Heart left ventricle (tissue), 16 donors: ENCODE measurements around the gene CASZ1. TPM values are rescaled to one million over a fixed set of nuclear protein-coding genes. Genes with fewer than 3 reads are reported as not detected.

Experiments used
- ATAC-seq, 4 donors: fragments of 200-7000 bp; cut with Tn5 transposase; one replicate each; pipeline ENCODE4 v1.9.1; 2020 to 2022; ENCODE audit warnings: moderate library complexity in 4 of 4, mild to moderate bottlenecking in 3 of 4, moderate number of reproducible peaks in 1 of 4
- DNase-seq, 5 donors: peaks; one replicate each; pipeline ENCODE4 v3.0.0-alpha.2; 2020
- H3K27ac ChIP-seq, 12 donors: fragments of 200-600 bp; sonication (generic) in 4 of 12; one replicate each; pipeline versions ENCODE4 v1.5.0 to v1.8.0; 2016 to 2022; ENCODE audit warnings: mild to moderate bottlenecking in 2 of 12
- H3K27me3 ChIP-seq, 9 donors: fragments of 200-600 bp; sonication (generic) in 2 of 9; one replicate each; pipeline versions ENCODE4 v1.5.1 to v1.8.0; 2016 to 2022; ENCODE audit warnings: mild to moderate bottlenecking in 3 of 9
- H3K36me3 ChIP-seq, 9 donors: fragments of 200-600 bp; sonication (generic) in 2 of 9; one replicate each; pipeline versions ENCODE4 v1.5.0 to v1.8.0; 2018 to 2022; ENCODE audit warnings: mild to moderate bottlenecking in 2 of 9
- H3K4me1 ChIP-seq, 12 donors: fragments of 200-600 bp; sonication (generic) in 4 of 12; one replicate each; pipeline versions ENCODE4 v1.5.0 to v1.8.0; 2016 to 2022; ENCODE audit warnings: mild to moderate bottlenecking in 3 of 12
- H3K4me3 ChIP-seq, 12 donors: fragments of 200-600 bp; sonication (generic) in 4 of 12; one replicate each; pipeline versions ENCODE4 v1.5.0 to v1.8.0; 2017 to 2022; ENCODE audit warnings: mild to moderate bottlenecking in 9 of 12, moderate library complexity in 4 of 12
- H3K9me3 ChIP-seq, 12 donors: fragments of 200-600 bp; sonication (generic) in 4 of 12; one replicate each; pipeline versions ENCODE4 v1.5.0 to v1.8.0; 2016 to 2022; ENCODE audit warnings: mild to moderate bottlenecking in 1 of 12
- POLR2A ChIP-seq, 2 donors: fragments of 450-650 bp; IDR thresholded peaks; one replicate each; pipeline ENCODE4 v1.6.1; 2017; ENCODE audit warnings: antibody characterized with exemption in 2 of 2, mild to moderate bottlenecking in 2 of 2, moderate library complexity in 2 of 2
- WGBS, 4 donors: extraction: QIAGEN DNeasy Blood & Tissue Kit in 2 of 4; methylation state at CpG; one replicate each; pipeline versions ENCODE4 v1.1.5 to v1.1.7; 2013 to 2018; 5-methylcytosine and 5-hydroxymethylcytosine counted together
- intact Hi-C, 10 donors: fragments of 100-400 bp; cut with DNase I; formaldehyde crosslinking; loops; one replicate each; pipeline versions ENCODE4 v1.11.1 to v1.14.2; 2022
- polyA plus RNA-seq, 2 donors: library from polyadenylated mRNA; stranded (reverse); fragments of 200-250 nt; gene quantifications; one replicate each; pipeline ENCODE4 v1.2.3, GENCODE V29; 2013
- total RNA-seq, 9 donors: library from RNA; depleted of rRNA in 2 of 9; stranded (reverse); fragments of >200 nt in 2 of 9; fragmentation: NEBNext Ultra II Directional in 3 of 9; extraction: Animal tissue kit (Norgen Biotek cat#: 25700) in 3 of 9; gene quantifications; one replicate each; pipeline versions ENCODE4 v1.1.0 to v1.2.4, GENCODE V29; 2016 to 2023
- TF ChIP-seq, protein P1 (sequence below), 12 donors: fragments of 200-600 bp; sonication (generic) in 4 of 12; IDR thresholded peaks; one replicate each; pipeline versions ENCODE4 v1.5.0 to v1.8.0; 2018 to 2022; ENCODE audit warnings: antibody characterized with exemption in 12 of 12, mild to moderate bottlenecking in 5 of 12
- donor health status: ischemic (EF 13 %, LVEDD 7.1; RV severe dilation, severe dysfunction).
- donor health status: healthy with polysubstance abuse.
- donor health status: DM: no; HTN: yes; CAD: no.
- donor health status: DM: no; HTN: no; CAD: no.
- donor health status: ischemic (EF 25% LVEDD 6.9; RV normal size, moderate dysfunction).
- donor health status: ischemic (EF 25% LVEDD 5.7; RV mildly dilated, moderate dysfunction).
- donor health status: healthy.
- donor health status: DM: yes; HTN: yes; CAD: no.
- donor health status: ischemic (EF 35%, LVEDD 5.7; RV mildly dilated, moderate dysfunction).
- donor health status: nonischemic (EF 11% LVEDD 7.7; RV severe dilation, severe dysfunction).
- donor health status: DM: yes; HTN: yes; CAD: no.
- donor health status: PGD.
- donor health status: ischemic (EF 29% LVEDD 5.4; RV normal size, mild dysfunction).
- donor health status: nonischemic (EF 23%, LVEDD 6.1; RV moderate dilation, normal function).

Gene CASZ1
- total and polyA plus RNA-seq, 11 donors, result 28.8 to 84.9 (median 55.0) TPM

DNA sequence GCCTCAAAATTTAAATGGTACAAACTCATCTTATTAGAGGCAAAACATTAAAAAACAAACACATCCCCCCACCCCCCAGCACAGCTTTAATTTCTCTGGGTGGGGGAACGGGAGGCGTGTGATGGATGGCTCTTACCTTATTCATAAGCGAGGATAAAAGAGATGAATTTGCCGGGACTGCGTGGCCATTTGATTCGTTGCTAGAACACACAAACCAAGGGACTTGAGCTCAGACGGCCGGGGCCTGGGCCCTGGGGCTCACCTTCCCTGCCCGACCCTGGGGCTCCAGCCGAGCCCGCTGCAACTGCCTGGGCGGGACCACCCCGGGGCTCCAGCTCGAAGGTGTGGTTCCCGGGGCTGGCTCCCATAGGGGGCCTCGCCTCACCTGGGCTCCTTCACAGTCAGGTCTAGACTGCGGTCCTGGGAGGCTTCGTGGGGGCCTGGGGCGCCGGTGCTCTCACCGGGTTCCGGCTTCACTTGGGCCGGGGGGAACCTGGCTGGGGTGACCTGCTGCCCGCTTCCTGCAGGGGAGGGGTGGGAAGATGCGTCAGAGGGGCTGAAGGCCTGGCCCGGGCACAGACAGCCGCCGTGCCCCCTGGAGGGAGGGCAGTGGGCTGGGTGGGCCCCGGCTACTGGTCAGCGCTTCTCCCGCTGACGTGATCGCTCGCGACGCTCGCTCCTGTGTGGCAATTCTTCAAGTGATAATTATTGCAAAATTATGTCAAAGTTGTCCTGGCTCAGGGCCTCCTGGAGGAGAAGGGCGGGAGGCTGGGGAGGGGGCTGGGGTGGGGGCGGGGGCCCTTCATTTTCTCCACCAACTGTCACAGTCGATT lies 145.7 kb downstream of the CASZ1 start:
- no peak for TF ChIP-seq POLR2A (IDR thresholded peaks at IDR 0.05)
- TF ChIP-seq, protein P1, sequence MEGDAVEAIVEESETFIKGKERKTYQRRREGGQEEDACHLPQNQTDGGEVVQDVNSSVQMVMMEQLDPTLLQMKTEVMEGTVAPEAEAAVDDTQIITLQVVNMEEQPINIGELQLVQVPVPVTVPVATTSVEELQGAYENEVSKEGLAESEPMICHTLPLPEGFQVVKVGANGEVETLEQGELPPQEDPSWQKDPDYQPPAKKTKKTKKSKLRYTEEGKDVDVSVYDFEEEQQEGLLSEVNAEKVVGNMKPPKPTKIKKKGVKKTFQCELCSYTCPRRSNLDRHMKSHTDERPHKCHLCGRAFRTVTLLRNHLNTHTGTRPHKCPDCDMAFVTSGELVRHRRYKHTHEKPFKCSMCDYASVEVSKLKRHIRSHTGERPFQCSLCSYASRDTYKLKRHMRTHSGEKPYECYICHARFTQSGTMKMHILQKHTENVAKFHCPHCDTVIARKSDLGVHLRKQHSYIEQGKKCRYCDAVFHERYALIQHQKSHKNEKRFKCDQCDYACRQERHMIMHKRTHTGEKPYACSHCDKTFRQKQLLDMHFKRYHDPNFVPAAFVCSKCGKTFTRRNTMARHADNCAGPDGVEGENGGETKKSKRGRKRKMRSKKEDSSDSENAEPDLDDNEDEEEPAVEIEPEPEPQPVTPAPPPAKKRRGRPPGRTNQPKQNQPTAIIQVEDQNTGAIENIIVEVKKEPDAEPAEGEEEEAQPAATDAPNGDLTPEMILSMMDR (IDR thresholded peaks at IDR 0.05), result no peak
- Histone ChIP-seq H3K36me3 (peaks cover 0 to 77% (median 26%) of the 10 kb centered on the region in 9 donors), H3K27me3 (no peaks in the 10 kb centered on the region), H3K4me3 (no peak overlapping the region), H3K9me3 (no peaks in the 10 kb centered on the region), H3K4me1 (peaks cover 0 to 21% (median 0%) of the 10 kb centered on the region in 12 donors), H3K27ac (peak overlapping the region in 1 of 12 donors; percentile 86)
- ATAC-seq (no peak), DNase-seq (no peak)
- WGBS, 4 donors, result 84 to 89% (median 87%) methylated on average over 26 to 40 of the region's 40 CpGs
- intact Hi-C loops, result loop anchor here in 1 of 10 donors (10.0 kb wide), 1 partner anchor 214 kb away; no protein-coding TSS in a partner anchor

DNA sequence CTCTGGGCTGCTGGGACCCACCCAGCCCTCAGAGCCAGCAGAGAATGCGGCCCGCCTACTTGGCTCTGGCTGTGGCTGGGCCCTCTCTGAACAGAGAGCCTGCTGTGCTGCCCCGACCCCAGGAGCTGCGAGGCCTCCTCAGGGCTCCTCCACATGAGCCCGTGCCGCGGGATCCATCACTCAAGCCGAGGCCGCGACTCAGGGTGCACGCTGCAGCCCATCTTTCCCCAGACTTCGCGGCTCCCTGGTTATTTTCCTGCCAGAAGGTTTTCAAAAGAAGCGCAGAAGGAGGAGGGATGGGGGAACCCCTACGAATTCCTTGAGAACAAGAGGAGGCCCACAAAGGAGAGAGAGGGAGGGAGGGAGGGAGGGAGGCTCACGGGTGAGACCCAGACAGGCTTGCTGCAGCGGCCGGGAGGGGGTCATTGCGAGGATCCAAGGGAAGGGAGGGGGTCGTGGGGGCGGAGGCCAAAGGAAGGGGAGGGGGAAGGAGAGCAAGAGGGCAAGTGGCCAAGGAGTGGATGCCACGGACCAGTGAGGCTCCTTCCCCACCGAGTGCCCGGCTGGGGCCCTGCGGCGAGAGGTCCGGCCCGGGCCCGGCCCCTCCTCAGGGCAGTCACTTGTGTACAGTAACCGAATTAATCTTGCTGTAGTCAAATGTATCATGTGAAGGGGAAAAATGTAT lies 146.8 kb downstream of the CASZ1 start:
- TF ChIP-seq, protein P1 (IDR thresholded peaks at IDR 0.05), result no peak
- TF ChIP-seq POLR2A (IDR thresholded peaks at IDR 0.05), result no peak
- no peak overlapping the region for H3K4me3 ChIP-seq
- H3K27ac ChIP-seq, result peak overlapping the region in 1 of 12 donors; percentile 86
- intact Hi-C loops, result loop anchor here in 3 of 10 donors (10.0 kb wide), 2 partner anchors 115 to 215 kb away; no protein-coding TSS in a partner anchor
- no peaks in the 10 kb centered on the region for H3K9me3 ChIP-seq
- 72 to 81% (median 75%) methylated on average over 27 to 30 of the region's 30 CpGs for WGBS, 4 donors
- DNase-seq (no peak), ATAC-seq (no peak)
- H3K4me1 ChIP-seq, result peaks cover 0 to 22% (median 0%) of the 10 kb centered on the region in 12 donors
- H3K36me3 ChIP-seq, result peaks cover 0 to 83% (median 29%) of the 10 kb centered on the region in 9 donors
- H3K27me3 ChIP-seq, result no peaks in the 10 kb centered on the region

DNA sequence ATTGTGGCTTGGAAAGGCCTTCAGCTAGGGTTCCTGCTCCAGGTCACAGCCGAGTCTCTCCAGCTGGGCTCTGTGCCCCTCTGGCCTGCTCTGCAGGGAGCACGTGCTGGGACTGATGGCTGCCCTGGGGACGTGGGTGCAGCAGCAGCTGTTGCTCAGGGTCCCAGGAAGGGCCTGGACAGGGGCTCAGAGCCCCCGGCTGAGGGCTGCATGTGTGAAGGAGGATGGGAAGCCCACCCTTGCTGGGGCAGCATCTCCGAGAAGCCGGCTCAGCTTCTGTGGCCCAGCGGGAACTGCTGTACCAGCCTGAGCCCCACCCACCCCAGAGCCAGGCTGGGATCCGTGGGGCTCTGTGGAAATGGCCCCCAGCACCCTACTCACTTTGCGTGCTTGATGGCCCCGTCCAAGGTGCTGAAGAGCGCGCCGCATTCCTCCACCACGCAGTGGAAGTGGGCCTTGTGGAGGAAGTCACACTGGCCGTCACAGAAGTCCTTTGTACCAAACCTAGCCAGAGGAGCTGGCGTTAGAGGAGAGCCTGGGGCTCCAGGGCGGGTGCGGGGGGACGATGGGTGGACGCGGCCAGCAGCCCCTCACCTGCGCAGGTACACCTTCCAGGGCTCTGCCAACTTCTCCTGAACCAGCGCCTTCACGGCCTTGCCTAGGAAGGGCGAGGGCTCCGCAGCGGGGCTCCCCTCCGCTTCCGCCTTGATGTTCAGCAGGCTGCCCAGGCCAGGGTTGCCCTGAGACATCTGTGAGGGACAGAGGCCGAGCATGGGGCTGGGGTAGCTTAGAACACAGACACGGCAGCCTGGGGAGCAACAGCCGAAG lies 147.5 kb downstream of the CASZ1 start:
- intact Hi-C loops, result loop anchor here in 2 of 10 donors (10.0 kb wide), 2 partner anchors 114 to 216 kb away; no protein-coding TSS in a partner anchor
- TF ChIP-seq, protein P1 (IDR thresholded peaks at IDR 0.05), result no peak
- no peak for TF ChIP-seq POLR2A (IDR thresholded peaks at IDR 0.05)
- H3K27ac ChIP-seq, result peak overlapping the region in 1 of 12 donors; percentile 86
- no peak for DNase-seq
- no peak overlapping the region for H3K4me3 ChIP-seq
- WGBS, 4 donors, result 73 to 83% (median 82%) methylated on average over 5 to 32 of the region's 32 CpGs
- H3K36me3 ChIP-seq, result peaks cover 0 to 86% (median 29%) of the 10 kb centered on the region in 9 donors
- H3K9me3 ChIP-seq, result no peaks in the 10 kb centered on the region
- H3K27me3 ChIP-seq, result no peaks in the 10 kb centered on the region
- H3K4me1 ChIP-seq, result peaks cover 0 to 22% (median 0%) of the 10 kb centered on the region in 12 donors
- no peak for ATAC-seq
